Hepatocyte (in vitro differentiated cells): ENCODE measurements around the gene CAST. TPM values are rescaled to one million over a fixed set of nuclear protein-coding genes. Genes with fewer than 3 reads are reported as not detected.

ENCODE experiments used
- DNase-seq: peaks from one replicate; pipeline ENCODE4 v3.0.0-alpha.2; 2016; ENCODE audit warnings: low spot score
- H2AFZ ChIP-seq: fragments of 200-600 bp; sonication (generic); 2 replicates; pipeline ENCODE4 v1.6.0; 2016; ENCODE audit warnings: antibody characterized with exemption, mild to moderate bottlenecking
- H3K27ac ChIP-seq: fragments of 200-600 bp; sonication (generic); 2 replicates; pipeline ENCODE4 v1.5.1; 2016; ENCODE audit warnings: mild to moderate bottlenecking
- H3K27me3 ChIP-seq: fragments of 200-600 bp; sonication (generic); 2 replicates; pipeline ENCODE4 v1.6.1; 2016
- H3K36me3 ChIP-seq: fragments of 200-600 bp; sonication (generic); replicated peaks from 2 replicates; pipeline ENCODE4 v1.5.1; 2016; ENCODE audit warnings: low read depth; ENCODE audit not compliant: insufficient read depth
- H3K4me1 ChIP-seq: fragments of 200-600 bp; sonication (generic); 2 replicates; pipeline ENCODE4 v1.5.1; 2016; ENCODE audit warnings: mild to moderate bottlenecking, moderate library complexity; ENCODE audit not compliant: insufficient read depth
- H3K4me2 ChIP-seq: fragments of 200-600 bp; sonication (generic); 2 replicates; pipeline ENCODE4 v1.6.0; 2016
- H3K4me3 ChIP-seq: fragments of 200-600 bp; sonication (generic); 2 replicates; pipeline ENCODE4 v1.5.1; 2016; ENCODE audit warnings: mild to moderate bottlenecking
- H3K79me2 ChIP-seq: fragments of 200-600 bp; sonication (generic); 2 replicates; pipeline ENCODE4 v1.6.0; 2017; ENCODE audit warnings: mild to moderate bottlenecking
- H3K9me2 ChIP-seq: fragments of 200-600 bp; sonication (generic); replicated peaks from 2 replicates; pipeline ENCODE4 v1.6.0; 2017; ENCODE audit warnings: mild to moderate bottlenecking; ENCODE audit not compliant: insufficient read depth
- H3K9me3 ChIP-seq: fragments of 200-600 bp; sonication (generic); 2 replicates; pipeline ENCODE4 v1.5.1; 2016; ENCODE audit warnings: low read depth, mild to moderate bottlenecking
- H4K20me1 ChIP-seq: fragments of 200-600 bp; sonication (generic); 2 replicates; pipeline ENCODE4 v1.6.0; 2016; ENCODE audit warnings: mild to moderate bottlenecking; ENCODE audit not compliant: insufficient read depth, poor library complexity, severe bottlenecking
- CTCF ChIP-seq: fragments of 200-600 bp; sonication (generic); IDR thresholded peaks from 2 replicates; pipeline ENCODE4 v1.5.1; 2016; ENCODE audit warnings: antibody characterized with exemption, mild to moderate bottlenecking; ENCODE audit not compliant: poor library complexity
- EZH2 ChIP-seq: fragments of 200-600 bp; sonication (generic); IDR thresholded peaks from 2 replicates; pipeline ENCODE4 v1.6.1; 2016; ENCODE audit warnings: antibody characterized with exemption, mild to moderate bottlenecking, borderline replicate concordance
- EZH2phosphoT487 ChIP-seq: fragments of 200-600 bp; sonication (generic); IDR thresholded peaks from one replicate; pipeline ENCODE4 v1.6.1; 2018; ENCODE audit warnings: antibody characterized with exemption, mild to moderate bottlenecking, low read depth, moderate library complexity; ENCODE audit not compliant: unreplicated experiment, severe bottlenecking
- WGBS: methylation state at CpG from one replicate; pipeline ENCODE4 v1.1.6; 2016; ENCODE audit warnings: low lambda C conversion rate; ENCODE audit errors: missing lambda C conversion rate; 5-methylcytosine and 5-hydroxymethylcytosine counted together
- polyA plus RNA-seq: library from polyadenylated mRNA; unstranded; fragments of >200 nt; fragmentation: Nextera tagmentation; extraction: Ambion mirVana; gene quantifications from 2 replicates; pipeline ENCODE4 v1.2.1, GENCODE V29; 2016
- total RNA-seq: library from RNA; depleted of rRNA; stranded (reverse); fragments of >200 nt; gene quantifications from 2 replicates; pipeline ENCODE4 v1.2.3, GENCODE V29; 2014

Gene CAST
- total and polyA plus RNA-seq, 2 experiments from 2014 or later = 140 to 177 TPM

GRCh38 chr5:96733771-96734500, 71.8 kb downstream of the CAST start:
- 70% methylated on average over 7 of the region's 7 CpGs for WGBS
- peak; percentile 74 for DNase-seq
- no peak overlapping the region for H3K4me3 ChIP-seq
- no peaks in the 10 kb centered on the region for H3K36me3 ChIP-seq
- peak overlapping the region; percentile 49 for H3K27ac ChIP-seq
- no peak for TF ChIP-seq EZH2phosphoT487
- TF ChIP-seq EZH2 = no peak
- TF ChIP-seq CTCF = no peak
- H2AFZ ChIP-seq = no peak overlapping the region
- no peaks in the 10 kb centered on the region for H3K9me2 ChIP-seq
- peaks cover 20% of the 10 kb centered on the region for H3K79me2 ChIP-seq
- H3K4me1 ChIP-seq = peaks cover 12% of the 10 kb centered on the region
- no peaks in the 10 kb centered on the region for H4K20me1 ChIP-seq
- H3K27me3 ChIP-seq = no peaks in the 10 kb centered on the region
- peak overlapping the region; percentile 54 for H3K4me2 ChIP-seq
- H3K9me3 ChIP-seq = no peaks in the 10 kb centered on the region

- Histone ChIP-seq H4K20me1 (no peaks in the 10 kb centered on the region), H3K9me3 (no peaks in the 10 kb centered on the region), H3K4me2 (no peak overlapping the region), H3K4me3 (no peak overlapping the region), H3K9me2 (no peaks in the 10 kb centered on the region), H3K27ac (peak overlapping the region; percentile 28), H3K36me3 (no peaks in the 10 kb centered on the region), H3K79me2 (peaks cover 20% of the 10 kb centered on the region), H3K4me1 (peaks cover 12% of the 10 kb centered on the region), H2AFZ (no peak overlapping the region), H3K27me3 (no peaks in the 10 kb centered on the region)
- TF ChIP-seq EZH2phosphoT487 = no peak
- TF ChIP-seq CTCF = no peak
- no peak for TF ChIP-seq EZH2
- 83% methylated on average over 1 of the region's 1 CpG for WGBS
- DNase-seq = no peak
These were observed 72.7 kb downstream of the CAST start for GRCh38 chr5:96734871-96735325.

DNA sequence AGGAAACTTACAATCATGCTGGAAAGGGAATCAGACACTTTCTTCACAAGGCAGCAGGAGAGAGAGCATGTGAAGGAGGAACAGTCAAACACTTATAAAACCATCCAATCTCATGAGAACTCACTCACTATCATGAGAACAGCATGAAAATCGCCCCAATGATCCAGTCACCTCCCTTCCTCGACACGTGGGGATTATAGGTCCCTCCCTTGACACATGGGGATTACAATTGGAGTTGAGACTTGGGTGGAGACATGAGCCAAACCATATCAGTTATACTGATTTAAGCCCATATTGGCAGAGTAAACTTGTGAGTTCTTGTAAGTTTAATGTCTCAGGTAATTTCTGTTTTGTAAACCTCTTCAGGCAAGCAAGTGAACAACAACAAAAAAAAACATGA, 74.8 kb downstream of the CAST start:
- no peaks in the 10 kb centered on the region for H3K27me3 ChIP-seq
- H3K4me3 ChIP-seq = no peak overlapping the region
- no peak overlapping the region for H2AFZ ChIP-seq
- H3K9me2 ChIP-seq = no peaks in the 10 kb centered on the region
- H3K36me3 ChIP-seq = no peaks in the 10 kb centered on the region
- TF ChIP-seq EZH2phosphoT487 (no peak), EZH2 (no peak)
- no peak overlapping the region for H3K4me2 ChIP-seq
- H3K27ac ChIP-seq = no peak overlapping the region
- peaks cover 12% of the 10 kb centered on the region for H3K4me1 ChIP-seq
- peaks cover 20% of the 10 kb centered on the region for H3K79me2 ChIP-seq
- WGBS = 69% methylated on average over 3 of the region's 3 CpGs
- DNase-seq = no peak
- no peaks in the 10 kb centered on the region for H4K20me1 ChIP-seq
- H3K9me3 ChIP-seq = no peaks in the 10 kb centered on the region

- 96% methylated on average over 3 of the region's 3 CpGs for WGBS
- Histone ChIP-seq H3K27ac (peak overlapping the region; percentile 45), H3K4me1 (peaks cover 16% of the 10 kb centered on the region), H2AFZ (no peak overlapping the region), H3K27me3 (no peaks in the 10 kb centered on the region), H3K36me3 (peaks cover 3% of the 10 kb centered on the region), H3K9me3 (no peaks in the 10 kb centered on the region), H3K4me3 (no peak overlapping the region), H3K4me2 (no peak overlapping the region), H3K9me2 (no peaks in the 10 kb centered on the region), H3K79me2 (no peaks in the 10 kb centered on the region), H4K20me1 (no peaks in the 10 kb centered on the region)
- TF ChIP-seq CTCF (no peak), EZH2 (no peak), EZH2phosphoT487 (no peak)
- DNase-seq = no peak
These were observed 78.9 kb downstream of the CAST start for GRCh38 chr5:96741106-96741505.
